ENCODE measurements around the gene LIPA.

LIPA gene

DNA sequence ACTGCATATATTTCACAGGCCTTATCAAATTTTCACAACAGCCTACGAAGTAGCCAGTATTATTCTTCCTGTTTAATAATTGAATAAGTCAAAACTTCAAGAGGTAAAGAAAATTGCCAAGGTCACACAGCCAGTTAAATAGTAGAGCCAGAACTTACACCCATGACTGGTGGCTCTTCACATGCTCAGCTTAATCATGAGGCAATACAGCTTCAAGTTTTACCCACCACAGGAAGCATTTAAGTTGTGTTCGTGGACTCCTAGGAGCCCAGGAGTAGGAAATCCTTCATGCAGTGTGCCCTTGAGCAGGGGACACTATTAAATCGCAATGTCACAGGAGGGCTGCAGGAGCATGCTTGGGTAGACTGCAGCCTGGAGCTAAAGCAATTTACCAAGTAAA, 11.1 kb downstream of the LIPA start:
- DNase-seq (ENCODE audit: low read depth) = no peak

DNA sequence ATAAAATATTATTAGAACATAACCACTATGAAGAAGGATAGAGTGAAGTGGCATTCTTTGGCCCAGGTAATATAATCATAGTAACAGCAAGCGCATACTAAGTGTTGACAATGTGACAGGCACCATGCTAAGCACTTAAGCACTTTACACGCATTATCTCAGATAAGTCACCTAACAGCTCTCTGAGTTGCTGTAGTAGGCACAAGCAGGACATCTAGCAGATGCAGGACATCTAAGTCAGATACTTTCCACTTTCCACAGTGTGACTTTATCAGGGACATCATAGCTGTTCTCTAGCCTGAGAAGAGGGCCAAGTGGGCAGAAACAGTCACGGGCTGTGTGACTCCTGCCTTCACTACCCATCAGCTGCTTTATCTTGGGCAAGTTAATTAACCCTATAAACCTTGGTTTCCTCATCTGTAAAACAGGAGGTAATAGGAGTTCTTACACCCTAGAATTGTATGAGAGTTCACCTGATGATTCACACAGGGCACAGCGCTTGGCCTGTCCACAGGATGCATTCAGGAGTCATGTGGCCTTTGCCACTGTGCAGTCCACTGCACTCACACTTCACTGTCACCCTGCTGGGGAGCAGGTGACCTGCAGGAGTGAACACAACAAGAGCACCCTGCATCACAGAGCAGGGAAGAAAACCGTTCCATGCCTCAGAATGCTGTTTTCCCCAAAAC, 12.5 kb downstream of the LIPA start:
- no peak for DNase-seq (ENCODE audit: low read depth)

GRCh38 chr10:89237849-89238248, 13.7 kb downstream of the LIPA start:
- DNase-seq (ENCODE audit: low read depth) = no peak

GRCh38 chr10:89236226-89236797, 15.3 kb downstream of the LIPA start:
- no peak for DNase-seq (ENCODE audit: low read depth)

- no peak for DNase-seq (ENCODE audit: low read depth)
Observed at GRCh38 chr10:89235073-89235798, 16.3 kb downstream of the LIPA start.

DNA sequence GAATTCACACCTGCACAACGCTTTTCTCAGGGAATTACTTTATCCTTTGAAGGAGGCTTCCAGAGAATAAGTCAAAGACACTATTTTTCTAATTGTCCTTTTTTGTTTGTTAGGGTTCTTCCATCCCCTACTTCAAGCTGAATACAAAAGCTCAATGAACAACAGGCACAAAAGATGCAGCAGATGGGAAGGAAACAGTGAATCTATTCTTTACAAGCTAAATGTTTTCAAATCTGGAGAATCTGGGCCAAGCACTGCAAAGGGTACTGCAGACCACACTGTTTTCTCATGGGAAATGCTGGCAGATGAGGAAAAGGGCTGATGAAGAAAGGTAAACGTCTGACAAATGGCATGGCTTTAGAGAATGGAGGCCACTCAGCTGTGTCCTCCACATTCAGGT, 18.5 kb downstream of the LIPA start:
- no peak for DNase-seq (ENCODE audit: low read depth)

GRCh38 chr10:89228962-89229361, 22.6 kb downstream of the LIPA start:
- DNase-seq (ENCODE audit: low read depth) = no peak

- no peak for DNase-seq (ENCODE audit: low read depth)
Observed at GRCh38 chr10:89228146-89228545, 23.4 kb downstream of the LIPA start.

GRCh38 chr10:89226891-89227290, 24.7 kb downstream of the LIPA start:
- no peak for DNase-seq (ENCODE audit: low read depth)

DNA sequence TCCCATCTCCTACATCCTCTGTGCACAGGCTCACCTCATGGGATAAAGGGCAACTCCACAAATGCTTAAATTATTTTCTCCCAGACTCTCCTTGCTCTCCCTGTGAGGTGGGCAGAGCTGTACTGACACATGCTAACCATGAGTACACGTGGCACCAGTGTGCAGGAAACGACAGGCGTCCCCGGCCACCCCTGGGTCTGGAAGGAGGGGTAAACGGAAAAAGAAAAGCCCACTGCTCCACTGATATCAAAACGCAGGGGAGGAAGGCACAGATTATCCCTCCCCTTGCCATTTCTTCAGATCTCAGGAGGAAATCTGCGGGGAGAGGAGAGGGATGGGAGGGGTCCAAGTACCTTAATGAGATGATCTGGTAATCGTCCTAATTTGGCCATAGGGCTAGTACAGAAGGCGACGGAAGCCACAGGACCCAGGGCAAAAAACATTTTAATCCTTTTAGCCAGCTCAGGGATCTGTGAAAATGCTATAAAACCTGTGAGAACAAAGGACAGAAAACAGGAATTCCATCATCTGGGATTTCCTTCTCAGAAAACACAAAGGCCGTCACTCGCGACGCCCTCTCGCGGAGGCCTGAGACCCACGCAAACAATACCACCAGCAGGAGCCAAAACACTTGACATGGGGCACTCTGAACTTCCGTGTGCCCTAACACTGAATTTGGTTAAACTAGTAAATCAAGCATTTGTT, 26.7 kb downstream of the LIPA start:
- no peak for DNase-seq (ENCODE audit: low read depth)

DNA sequence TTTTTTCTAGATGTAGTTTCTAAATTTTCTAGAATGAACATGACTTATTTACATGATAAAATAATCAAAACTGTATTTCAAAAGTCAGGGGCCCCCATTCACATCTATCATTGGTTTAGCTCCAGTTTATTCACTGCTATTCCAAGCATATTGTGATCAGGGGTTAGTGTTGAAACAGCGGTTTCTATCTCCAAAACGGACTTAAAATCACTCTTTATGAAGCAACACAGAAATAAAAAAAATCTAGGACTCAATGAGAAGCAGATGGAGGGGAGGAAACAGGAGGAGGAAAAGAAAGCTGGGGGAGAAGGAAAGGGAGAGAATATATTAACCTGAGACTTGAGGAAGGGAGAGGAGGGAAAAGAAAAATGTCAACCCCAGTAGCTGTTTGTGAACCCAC, 29.7 kb downstream of the LIPA start:
- no peak for DNase-seq (ENCODE audit: low read depth)

- no peak for DNase-seq (ENCODE audit: low read depth)
Observed at GRCh38 chr10:89219513-89220218, 31.9 kb downstream of the LIPA start.

DNA sequence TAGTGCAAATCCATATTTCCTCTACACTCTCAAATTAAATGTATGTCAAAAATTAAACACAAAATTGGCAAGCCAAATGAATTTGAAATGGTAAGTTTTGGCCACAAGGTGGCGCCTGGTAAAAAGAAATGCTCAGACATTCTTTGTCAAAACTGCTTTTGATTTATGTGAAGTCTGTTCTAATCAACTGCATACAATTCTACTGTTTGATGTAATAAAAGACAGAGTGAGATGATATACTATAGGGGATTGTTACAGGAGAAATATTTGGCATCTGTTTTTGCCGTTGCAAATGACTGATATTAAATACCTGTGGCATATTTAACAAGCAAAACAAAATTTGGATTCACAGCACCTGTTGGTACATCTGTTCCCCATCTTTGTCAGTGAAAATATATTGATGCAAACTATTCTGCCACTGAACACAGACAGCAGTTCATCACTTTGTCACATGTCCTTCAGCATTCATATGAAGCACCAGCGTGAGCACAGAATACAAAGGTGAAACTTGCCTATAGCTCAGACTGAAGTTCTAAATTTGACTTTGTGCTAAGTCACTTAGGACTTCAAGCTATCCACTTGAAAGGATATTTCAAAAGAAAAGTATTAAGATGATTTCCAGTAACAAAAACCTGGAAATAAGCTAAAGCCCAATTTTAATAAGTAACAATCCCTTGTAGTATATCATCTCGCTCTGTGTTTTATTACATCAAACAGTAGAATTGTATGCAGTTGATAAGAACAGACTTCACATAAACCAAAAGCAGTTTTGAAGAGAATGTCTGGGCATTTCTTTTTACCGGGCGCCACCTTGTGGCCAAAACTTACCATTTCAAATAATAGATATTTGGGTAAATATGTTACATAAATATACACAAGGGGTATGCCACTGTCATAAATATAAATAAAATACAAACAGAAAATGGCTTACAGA, 34.3 kb downstream of the LIPA start:
- peak; percentile 36 for DNase-seq (ENCODE audit: low read depth)

- no peak for DNase-seq (ENCODE audit: low read depth)
Observed at GRCh38 chr10:89216056-89216455, 35.5 kb downstream of the LIPA start.

- no peak for DNase-seq (ENCODE audit: low read depth)
Observed at GRCh38 chr10:89215511-89215910, 36.1 kb downstream of the LIPA start.

DNA sequence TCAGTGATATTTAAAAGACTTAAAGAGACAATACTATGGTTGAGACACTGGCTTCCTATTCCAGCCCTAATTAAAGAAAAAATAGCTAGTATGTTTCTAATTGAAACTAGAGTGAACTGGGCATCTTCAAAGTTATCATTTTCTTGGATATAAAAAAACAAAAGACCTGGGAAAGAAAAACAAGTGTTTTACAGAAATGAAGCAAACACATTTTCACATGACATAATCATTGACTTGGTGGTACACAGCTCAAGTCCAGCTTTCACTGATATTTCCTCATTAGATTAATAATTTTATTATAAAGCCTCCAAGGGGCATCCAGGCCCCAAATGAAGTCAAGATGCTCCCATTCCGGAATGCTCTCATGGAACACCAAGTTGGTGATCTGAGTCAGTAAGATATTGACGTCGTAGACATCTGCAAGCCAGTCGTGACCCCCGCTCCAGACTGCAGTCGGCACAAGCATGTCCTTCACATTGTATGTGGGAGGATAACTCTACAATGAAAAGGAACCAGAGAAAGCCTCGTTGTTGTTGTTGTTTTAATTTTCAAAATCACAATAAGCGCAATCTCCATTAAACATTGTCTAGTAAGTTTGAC, 36.9 kb downstream of the LIPA start:
- DNase-seq (ENCODE audit: low read depth) = no peak

GRCh38 chr10:89213191-89213808, 38.3 kb downstream of the LIPA start:
- DNase-seq (ENCODE audit: low read depth) = no peak

- DNase-seq (ENCODE audit: low read depth) = no peak
Observed at GRCh38 chr10:89210794-89211425, 40.7 kb downstream of the LIPA start.

- DNase-seq (ENCODE audit: low read depth) = no peak
Observed at GRCh38 chr10:89209718-89210117, 41.9 kb downstream of the LIPA start.
